ENCODE data around the gene FOLR2.

Gene FOLR2

DNA sequence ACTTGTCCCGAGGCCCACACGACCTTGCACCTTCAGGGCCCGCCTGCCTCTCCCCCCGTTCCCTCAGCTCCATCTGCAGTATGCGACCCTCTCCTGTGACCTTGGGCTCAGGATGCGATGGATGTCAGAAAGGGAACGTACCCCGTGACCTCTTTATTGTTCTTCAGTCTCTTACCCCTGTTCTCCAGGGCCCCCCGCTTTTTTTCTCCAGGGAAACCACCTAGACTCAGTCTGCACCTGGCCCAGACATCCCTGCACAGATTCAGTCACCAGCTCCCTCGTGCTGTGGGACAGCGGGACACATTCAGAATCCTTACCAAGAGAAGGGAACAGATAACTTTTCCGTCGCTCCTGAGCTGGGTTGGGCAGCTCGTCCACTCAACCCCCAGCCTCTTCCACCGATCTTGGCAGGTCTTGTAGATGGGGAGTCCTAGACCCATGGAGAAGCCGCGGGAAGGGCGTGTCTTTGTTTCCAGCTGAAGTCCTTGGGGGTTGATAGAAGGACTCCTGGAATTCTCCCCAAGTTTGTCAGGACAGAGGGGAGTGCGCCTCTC lies 28.7 kb downstream of the FOLR2 start:
- no peak for TF ChIP-seq ZBTB7A (IDR thresholded peaks at IDR 0.05; ENCODE audit: low read depth)
- TF ChIP-seq NFIC (IDR thresholded peaks at IDR 0.05): no peak
- no peak for TF ChIP-seq CREB1 (IDR thresholded peaks at IDR 0.05; ENCODE audit: low read depth)
- no peak for TF ChIP-seq CEBPB (IDR thresholded peaks at IDR 0.05)
- no peak for TF ChIP-seq TEAD4 (IDR thresholded peaks at IDR 0.05)
- no peak for TF ChIP-seq EGR1 (IDR thresholded peaks at IDR 0.05)
- no peak for TF ChIP-seq USF1 (IDR thresholded peaks at IDR 0.05)
- TF ChIP-seq TCF12 (IDR thresholded peaks at IDR 0.05; ENCODE audit: low read depth): no peak
- TF ChIP-seq RAD21 (IDR thresholded peaks at IDR 0.05; ENCODE audit: low read depth): no peak
- no peak for TF ChIP-seq EP300 (IDR thresholded peaks at IDR 0.05; ENCODE audit: borderline replicate concordance)
- TF ChIP-seq FOXM1 (IDR thresholded peaks at IDR 0.05; ENCODE audit: borderline replicate concordance, low read depth): no peak
- no peak for TF ChIP-seq YY1 (IDR thresholded peaks at IDR 0.05; ENCODE audit: low read depth)
- no peak for TF ChIP-seq TAF1 (IDR thresholded peaks at IDR 0.05; ENCODE audit: low read depth)
- no peak for TF ChIP-seq MAX (IDR thresholded peaks at IDR 0.05)

GRCh38 chr11:72247584-72247983 lies 31.0 kb downstream of the FOLR2 start:
- TF ChIP-seq CREB1 (IDR thresholded peaks at IDR 0.05; ENCODE audit: low read depth) (no peak), ZBTB7A (IDR thresholded peaks at IDR 0.05; ENCODE audit: low read depth) (no peak), CEBPB (IDR thresholded peaks at IDR 0.05) (no peak), USF1 (IDR thresholded peaks at IDR 0.05) (no peak), TCF12 (IDR thresholded peaks at IDR 0.05; ENCODE audit: low read depth) (no peak), NFIC (IDR thresholded peaks at IDR 0.05) (no peak), TAF1 (IDR thresholded peaks at IDR 0.05; ENCODE audit: low read depth) (no peak), EP300 (IDR thresholded peaks at IDR 0.05; ENCODE audit: borderline replicate concordance) (no peak), RAD21 (IDR thresholded peaks at IDR 0.05; ENCODE audit: low read depth) (no peak), TEAD4 (IDR thresholded peaks at IDR 0.05) (no peak), MAX (IDR thresholded peaks at IDR 0.05) (no peak), EGR1 (IDR thresholded peaks at IDR 0.05) (no peak), FOXM1 (IDR thresholded peaks at IDR 0.05; ENCODE audit: borderline replicate concordance, low read depth) (no peak), YY1 (IDR thresholded peaks at IDR 0.05; ENCODE audit: low read depth) (no peak)
- TF ChIP-seq, protein P1, sequence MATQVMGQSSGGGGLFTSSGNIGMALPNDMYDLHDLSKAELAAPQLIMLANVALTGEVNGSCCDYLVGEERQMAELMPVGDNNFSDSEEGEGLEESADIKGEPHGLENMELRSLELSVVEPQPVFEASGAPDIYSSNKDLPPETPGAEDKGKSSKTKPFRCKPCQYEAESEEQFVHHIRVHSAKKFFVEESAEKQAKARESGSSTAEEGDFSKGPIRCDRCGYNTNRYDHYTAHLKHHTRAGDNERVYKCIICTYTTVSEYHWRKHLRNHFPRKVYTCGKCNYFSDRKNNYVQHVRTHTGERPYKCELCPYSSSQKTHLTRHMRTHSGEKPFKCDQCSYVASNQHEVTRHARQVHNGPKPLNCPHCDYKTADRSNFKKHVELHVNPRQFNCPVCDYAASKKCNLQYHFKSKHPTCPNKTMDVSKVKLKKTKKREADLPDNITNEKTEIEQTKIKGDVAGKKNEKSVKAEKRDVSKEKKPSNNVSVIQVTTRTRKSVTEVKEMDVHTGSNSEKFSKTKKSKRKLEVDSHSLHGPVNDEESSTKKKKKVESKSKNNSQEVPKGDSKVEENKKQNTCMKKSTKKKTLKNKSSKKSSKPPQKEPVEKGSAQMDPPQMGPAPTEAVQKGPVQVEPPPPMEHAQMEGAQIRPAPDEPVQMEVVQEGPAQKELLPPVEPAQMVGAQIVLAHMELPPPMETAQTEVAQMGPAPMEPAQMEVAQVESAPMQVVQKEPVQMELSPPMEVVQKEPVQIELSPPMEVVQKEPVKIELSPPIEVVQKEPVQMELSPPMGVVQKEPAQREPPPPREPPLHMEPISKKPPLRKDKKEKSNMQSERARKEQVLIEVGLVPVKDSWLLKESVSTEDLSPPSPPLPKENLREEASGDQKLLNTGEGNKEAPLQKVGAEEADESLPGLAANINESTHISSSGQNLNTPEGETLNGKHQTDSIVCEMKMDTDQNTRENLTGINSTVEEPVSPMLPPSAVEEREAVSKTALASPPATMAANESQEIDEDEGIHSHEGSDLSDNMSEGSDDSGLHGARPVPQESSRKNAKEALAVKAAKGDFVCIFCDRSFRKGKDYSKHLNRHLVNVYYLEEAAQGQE (IDR thresholded peaks at IDR 0.05; ENCODE audit: low read depth): no peak

GRCh38 chr11:72249961-72250360 lies 33.4 kb downstream of the FOLR2 start:
- TF ChIP-seq EGR1 (IDR thresholded peaks at IDR 0.05) (no peak), EP300 (IDR thresholded peaks at IDR 0.05; ENCODE audit: borderline replicate concordance) (no peak), FOXM1 (IDR thresholded peaks at IDR 0.05; ENCODE audit: borderline replicate concordance, low read depth) (no peak), USF1 (IDR thresholded peaks at IDR 0.05) (no peak), TEAD4 (IDR thresholded peaks at IDR 0.05) (no peak), CREB1 (IDR thresholded peaks at IDR 0.05; ENCODE audit: low read depth) (no peak), NFIC (IDR thresholded peaks at IDR 0.05) (no peak), TCF12 (IDR thresholded peaks at IDR 0.05; ENCODE audit: low read depth) (no peak), ZBTB7A (IDR thresholded peaks at IDR 0.05; ENCODE audit: low read depth) (no peak), MAX (IDR thresholded peaks at IDR 0.05) (no peak), RAD21 (IDR thresholded peaks at IDR 0.05; ENCODE audit: low read depth) (no peak), CEBPB (IDR thresholded peaks at IDR 0.05) (no peak), TAF1 (IDR thresholded peaks at IDR 0.05; ENCODE audit: low read depth) (no peak), YY1 (IDR thresholded peaks at IDR 0.05; ENCODE audit: low read depth) (no peak)
- TF ChIP-seq, protein P1 (IDR thresholded peaks at IDR 0.05; ENCODE audit: low read depth): no peak

GRCh38 chr11:72250661-72251464 lies 34.3 kb downstream of the FOLR2 start:
- no peak for TF ChIP-seq EGR1 (IDR thresholded peaks at IDR 0.05)
- TF ChIP-seq FOXM1 (IDR thresholded peaks at IDR 0.05; ENCODE audit: borderline replicate concordance, low read depth): no peak
- TF ChIP-seq CEBPB (IDR thresholded peaks at IDR 0.05): no peak
- TF ChIP-seq EP300 (IDR thresholded peaks at IDR 0.05; ENCODE audit: borderline replicate concordance): no peak
- no peak for TF ChIP-seq CREB1 (IDR thresholded peaks at IDR 0.05; ENCODE audit: low read depth)
- TF ChIP-seq ZBTB7A (IDR thresholded peaks at IDR 0.05; ENCODE audit: low read depth): no peak
- TF ChIP-seq USF1 (IDR thresholded peaks at IDR 0.05): no peak
- TF ChIP-seq, protein P1 (IDR thresholded peaks at IDR 0.05; ENCODE audit: low read depth): no peak
- TF ChIP-seq MAX (IDR thresholded peaks at IDR 0.05): no peak
- no peak for TF ChIP-seq RAD21 (IDR thresholded peaks at IDR 0.05; ENCODE audit: low read depth)
- no peak for TF ChIP-seq TAF1 (IDR thresholded peaks at IDR 0.05; ENCODE audit: low read depth)

Data from Ishikawa (cell line).